ENCODE measurements around the gene IFNLR1.

Gene IFNLR1

GRCh38 chr1:24175033-24175755, 11.9 kb downstream of the IFNLR1 start:
- peak; percentile 53 for DNase-seq (ENCODE audit: low spot score)

GRCh38 chr1:24173638-24174575, 13.2 kb downstream of the IFNLR1 start:
- no peak for DNase-seq (ENCODE audit: low spot score)

- DNase-seq (ENCODE audit: low spot score) = no peak
These were observed 14.5 kb downstream of the IFNLR1 start for GRCh38 chr1:24172598-24172997.

- DNase-seq (ENCODE audit: low spot score) = no peak
These were observed 17.8 kb downstream of the IFNLR1 start for GRCh38 chr1:24169286-24169685.

GRCh38 chr1:24168245-24168644, 18.8 kb downstream of the IFNLR1 start:
- no peak for DNase-seq (ENCODE audit: low spot score)

- no peak for DNase-seq (ENCODE audit: low spot score)
These were observed 20.1 kb downstream of the IFNLR1 start for GRCh38 chr1:24167008-24167407.

GRCh38 chr1:24165500-24165899, 21.6 kb downstream of the IFNLR1 start:
- DNase-seq (ENCODE audit: low spot score) = no peak

GRCh38 chr1:24164004-24164403, 23.1 kb downstream of the IFNLR1 start:
- no peak for DNase-seq (ENCODE audit: low spot score)

GRCh38 chr1:24162201-24162600, 24.9 kb downstream of the IFNLR1 start:
- DNase-seq (ENCODE audit: low spot score) = no peak

GRCh38 chr1:24161270-24161669, 25.8 kb downstream of the IFNLR1 start:
- no peak for DNase-seq (ENCODE audit: low spot score)

- DNase-seq (ENCODE audit: low spot score) = no peak
These were observed 27.7 kb downstream of the IFNLR1 start for GRCh38 chr1:24159366-24159765.

- no peak for DNase-seq (ENCODE audit: low spot score)
These were observed 29.1 kb downstream of the IFNLR1 start for GRCh38 chr1:24157918-24158481.

- no peak for DNase-seq (ENCODE audit: low spot score)
These were observed 30.4 kb downstream of the IFNLR1 start for GRCh38 chr1:24156542-24157260.

GRCh38 chr1:24155011-24155782, 31.9 kb downstream of the IFNLR1 start:
- DNase-seq (ENCODE audit: low spot score) = peak; percentile 83

GRCh38 chr1:24154215-24154614, 32.9 kb downstream of the IFNLR1 start:
- DNase-seq (ENCODE audit: low spot score) = no peak

- no peak for DNase-seq (ENCODE audit: low spot score)
These were observed 34.2 kb downstream of the IFNLR1 start for GRCh38 chr1:24152631-24153494.

GRCh38 chr1:24151175-24151533, 35.9 kb downstream of the IFNLR1 start:
- DNase-seq (ENCODE audit: low spot score) = peak; percentile 60

- DNase-seq (ENCODE audit: low spot score) = peak; percentile 88
These were observed 36.6 kb downstream of the IFNLR1 start for GRCh38 chr1:24150234-24151174.

- peak; percentile 68 for DNase-seq (ENCODE audit: low spot score)
These were observed 37.2 kb downstream of the IFNLR1 start for GRCh38 chr1:24149866-24150233.
